IPS DF 6.9 (cell line): ENCODE results near the gene PTPRN2.
"Not testable (repeated sequence)": the region's sequence is repeated elsewhere in the genome, so short reads cannot be mapped to it uniquely, and the experiment has no call there.

Experiments used
- DNase-seq: peaks from one replicate; pipeline ENCODE4 v3.0.0-alpha.2; 2013; ENCODE audit warnings: low read depth, low spot score
- H3K27ac ChIP-seq: one replicate; pipeline ENCODE4 v1.5.1; 2013; ENCODE audit warnings: low read length, control low read depth
- H3K27me3 ChIP-seq: 2 replicates; pipeline ENCODE4 v1.6.1; 2013; ENCODE audit warnings: mild to moderate bottlenecking, low read length; ENCODE audit not compliant: control insufficient read depth, insufficient read depth
- H3K36me3 ChIP-seq: 2 replicates; pipeline ENCODE4 v1.6.1; 2013; ENCODE audit warnings: low read length; ENCODE audit not compliant: control insufficient read depth, insufficient read depth
- H3K4me1 ChIP-seq: 2 replicates; pipeline ENCODE4 v1.6.1; 2013; ENCODE audit warnings: low read length; ENCODE audit not compliant: control insufficient read depth, insufficient read depth
- H3K4me3 ChIP-seq: 2 replicates; pipeline ENCODE4 v1.5.1; 2013; ENCODE audit warnings: mild to moderate bottlenecking, low read length
- H3K9me3 ChIP-seq: 2 replicates; pipeline ENCODE4 v1.6.1; 2013; ENCODE audit warnings: low read length, inconsistent platforms; ENCODE audit not compliant: control insufficient read depth, insufficient read depth
- WGBS: extraction: QIAGEN DNeasy Blood & Tissue Kit; methylation state at CpG from one replicate; pipeline ENCODE4 v1.1.7; 2013; ENCODE audit warnings: mixed read lengths, missing lambda C conversion rate; ENCODE audit not compliant: insufficient read length, insufficient coverage; 5-methylcytosine and 5-hydroxymethylcytosine counted together

PTPRN2 gene

GRCh38 chr7:158331826-158332450, 255.7 kb downstream of the PTPRN2 start:
- WGBS: no CpG with 5 or more reads among the region's 18 CpGs
- not testable (repeated sequence) for H3K27me3 ChIP-seq, H3K4me3 ChIP-seq, DNase-seq, H3K4me1 ChIP-seq, H3K36me3 ChIP-seq, H3K27ac ChIP-seq
- H3K9me3 ChIP-seq: peaks cover 20% of the 10 kb centered on the region

GRCh38 chr7:158329686-158330085, 257.9 kb downstream of the PTPRN2 start:
- WGBS: no CpG with 5 or more reads among the region's 13 CpGs
- H3K27me3 ChIP-seq: no peaks in the 10 kb centered on the region
- peaks cover 32% of the 10 kb centered on the region for H3K9me3 ChIP-seq
- no peaks in the 10 kb centered on the region for H3K4me1 ChIP-seq
- no peaks in the 10 kb centered on the region for H3K36me3 ChIP-seq
- no peak overlapping the region for H3K27ac ChIP-seq
- H3K4me3 ChIP-seq: no peak overlapping the region
- DNase-seq: no peak

GRCh38 chr7:158329014-158329610, 258.5 kb downstream of the PTPRN2 start:
- H3K27me3 ChIP-seq: no peaks in the 10 kb centered on the region
- no peak overlapping the region for H3K27ac ChIP-seq
- H3K36me3 ChIP-seq: no peaks in the 10 kb centered on the region
- peaks cover 32% of the 10 kb centered on the region for H3K9me3 ChIP-seq
- DNase-seq: no peak
- H3K4me3 ChIP-seq: no peak overlapping the region
- no peaks in the 10 kb centered on the region for H3K4me1 ChIP-seq
- WGBS: no CpG with 5 or more reads among the region's 28 CpGs

GRCh38 chr7:158328376-158329013, 259.1 kb downstream of the PTPRN2 start:
- Histone ChIP-seq H3K27me3 (no peaks in the 10 kb centered on the region), H3K36me3 (no peaks in the 10 kb centered on the region), H3K4me1 (no peaks in the 10 kb centered on the region), H3K9me3 (peaks cover 36% of the 10 kb centered on the region), H3K4me3 (no peak overlapping the region), H3K27ac (no peak overlapping the region)
- no CpG with 5 or more reads among the region's 16 CpGs for WGBS
- no peak for DNase-seq

GRCh38 chr7:158327571-158328180, 259.9 kb downstream of the PTPRN2 start:
- DNase-seq: no peak
- WGBS: no CpG with 5 or more reads among the region's 5 CpGs
- Histone ChIP-seq H3K4me1 (no peaks in the 10 kb centered on the region), H3K27ac (no peak overlapping the region), H3K27me3 (no peaks in the 10 kb centered on the region), H3K4me3 (no peak overlapping the region), H3K9me3 (peaks cover 40% of the 10 kb centered on the region), H3K36me3 (no peaks in the 10 kb centered on the region)

- Histone ChIP-seq H3K4me1 (no peaks in the 10 kb centered on the region), H3K9me3 (peaks cover 42% of the 10 kb centered on the region), H3K4me3 (no peak overlapping the region), H3K36me3 (no peaks in the 10 kb centered on the region; the same call in 1 of the 2 replicates), H3K27ac (no peak overlapping the region), H3K27me3 (no peaks in the 10 kb centered on the region)
- no peak for DNase-seq
- 100% methylated on average over 2 of the region's 4 CpGs for WGBS
These were observed 260.6 kb downstream of the PTPRN2 start for GRCh38 chr7:158327012-158327411.

GRCh38 chr7:158325530-158326381, 261.9 kb downstream of the PTPRN2 start:
- no peak for DNase-seq
- no peak overlapping the region for H3K4me3 ChIP-seq
- no CpG with 5 or more reads among the region's 27 CpGs for WGBS

GRCh38 chr7:158324397-158325360, 262.9 kb downstream of the PTPRN2 start:
- H3K4me3 ChIP-seq: no peak overlapping the region
- no CpG with 5 or more reads among the region's 17 CpGs for WGBS
- H3K27ac ChIP-seq: no peak overlapping the region
- peaks cover 39% of the 10 kb centered on the region for H3K9me3 ChIP-seq
- no peaks in the 10 kb centered on the region; the same call in 1 of the 2 replicates for H3K36me3 ChIP-seq
- no peak for DNase-seq
- no peaks in the 10 kb centered on the region for H3K4me1 ChIP-seq
- no peaks in the 10 kb centered on the region for H3K27me3 ChIP-seq

More at GRCh38 chr7:158325530-158326381, 261.9 kb downstream of the PTPRN2 start:
- Histone ChIP-seq H3K9me3 (peaks cover 39% of the 10 kb centered on the region), H3K27ac (no peak overlapping the region), H3K36me3 (no peaks in the 10 kb centered on the region; the same call in 1 of the 2 replicates), H3K27me3 (no peaks in the 10 kb centered on the region), H3K4me1 (no peaks in the 10 kb centered on the region)

- Histone ChIP-seq H3K4me3 (no peak overlapping the region), H3K36me3 (no peaks in the 10 kb centered on the region; the same call in 1 of the 2 replicates), H3K4me1 (no peaks in the 10 kb centered on the region), H3K27me3 (no peaks in the 10 kb centered on the region), H3K27ac (no peak overlapping the region), H3K9me3 (peaks cover 39% of the 10 kb centered on the region)
- 100% methylated on average over 3 of the region's 21 CpGs for WGBS
- no peak for DNase-seq
These were observed 263.8 kb downstream of the PTPRN2 start for GRCh38 chr7:158323741-158324396.
